Thyroid gland (tissue), 4 donors: ENCODE results near the gene C22orf31. TPM values are rescaled to one million over a fixed set of nuclear protein-coding genes. Genes with fewer than 3 reads are reported as not detected.

Experiments used
- DNase-seq, 2 donors: peaks; one replicate each; pipeline ENCODE4 v3.0.0-alpha.2; 2019
- H3K27ac ChIP-seq, 3 donors: fragments of 200-600 bp; sonication (generic); 1 replicate in 2 of 3; 2 replicates in 1 of 3; pipeline ENCODE4 v1.5.1; 2016 to 2019; ENCODE audit warnings: mild to moderate bottlenecking in 1 of 3, moderate library complexity in 1 of 3
- H3K27me3 ChIP-seq: fragments of 200-600 bp; sonication (generic); one replicate; pipeline ENCODE4 v1.5.1; 2019
- H3K36me3 ChIP-seq, 2 donors: fragments of 200-600 bp; sonication (generic); one replicate each; pipeline ENCODE4 v1.5.1; 2016 to 2019
- H3K4me1 ChIP-seq, 2 donors: fragments of 200-600 bp; sonication (generic); one replicate each; pipeline ENCODE4 v1.5.1; 2017 to 2019
- H3K4me3 ChIP-seq, 3 donors: fragments of 200-600 bp; sonication (generic); replicated peaks in 1 of 3; 1 replicate in 2 of 3; 2 replicates in 1 of 3; pipeline ENCODE4 v1.5.1; 2016; ENCODE audit warnings: mild to moderate bottlenecking in 1 of 3
- H3K9me3 ChIP-seq: fragments of 200-600 bp; sonication (generic); one replicate; pipeline ENCODE4 v1.5.1; 2017
- POLR2A ChIP-seq, 2 donors: fragments of 450-650 bp; IDR thresholded peaks; one replicate each; pipeline ENCODE4 v1.6.1; 2017; ENCODE audit warnings: antibody characterized with exemption in 2 of 2, mild to moderate bottlenecking in 2 of 2, moderate library complexity in 1 of 2
- WGBS, 2 donors: methylation state at CpG; one replicate each; pipeline ENCODE4 v1.1.5; 2017; 5-methylcytosine and 5-hydroxymethylcytosine counted together
- intact Hi-C: fragments of 100-400 bp; cut with DNase I; formaldehyde crosslinking; loops from one replicate; pipeline ENCODE4 v1.15.1; 2023
- total RNA-seq, 4 donors: library from RNA; depleted of rRNA; stranded (reverse); fragments of >200 nt; gene quantifications; one replicate each; pipeline ENCODE4 v1.2.3, GENCODE V29; 2016
- TF ChIP-seq, protein P1 (sequence below), 6 experiments: fragments of 200-600 bp in 3 of 6; fragments of 450-650 bp in 3 of 6; sonication (generic) in 3 of 6; IDR thresholded peaks; one replicate each; pipeline ENCODE4 v1.5.1; 2016 to 2019; ENCODE audit warnings: antibody characterized with exemption in 6 of 6, mild to moderate bottlenecking in 2 of 6, inconsistent platforms in 1 of 6, moderate library complexity in 1 of 6

C22orf31 gene
- total RNA-seq, 4 donors from 2014 or later: not detected

- no peak for DNase-seq
- no peaks in the 10 kb centered on the region for H3K27me3 ChIP-seq
- H3K4me1 ChIP-seq: peaks cover 22 to 26% of the 10 kb centered on the region in 2 donors
- intact Hi-C loops: no loop called here
- 68 to 96% methylated on average over 2 of the region's 2 CpGs for WGBS, 2 donors
- H3K4me3 ChIP-seq: no peak overlapping the region
- no peak for TF ChIP-seq POLR2A (IDR thresholded peaks at IDR 0.05)
- TF ChIP-seq, protein P1, sequence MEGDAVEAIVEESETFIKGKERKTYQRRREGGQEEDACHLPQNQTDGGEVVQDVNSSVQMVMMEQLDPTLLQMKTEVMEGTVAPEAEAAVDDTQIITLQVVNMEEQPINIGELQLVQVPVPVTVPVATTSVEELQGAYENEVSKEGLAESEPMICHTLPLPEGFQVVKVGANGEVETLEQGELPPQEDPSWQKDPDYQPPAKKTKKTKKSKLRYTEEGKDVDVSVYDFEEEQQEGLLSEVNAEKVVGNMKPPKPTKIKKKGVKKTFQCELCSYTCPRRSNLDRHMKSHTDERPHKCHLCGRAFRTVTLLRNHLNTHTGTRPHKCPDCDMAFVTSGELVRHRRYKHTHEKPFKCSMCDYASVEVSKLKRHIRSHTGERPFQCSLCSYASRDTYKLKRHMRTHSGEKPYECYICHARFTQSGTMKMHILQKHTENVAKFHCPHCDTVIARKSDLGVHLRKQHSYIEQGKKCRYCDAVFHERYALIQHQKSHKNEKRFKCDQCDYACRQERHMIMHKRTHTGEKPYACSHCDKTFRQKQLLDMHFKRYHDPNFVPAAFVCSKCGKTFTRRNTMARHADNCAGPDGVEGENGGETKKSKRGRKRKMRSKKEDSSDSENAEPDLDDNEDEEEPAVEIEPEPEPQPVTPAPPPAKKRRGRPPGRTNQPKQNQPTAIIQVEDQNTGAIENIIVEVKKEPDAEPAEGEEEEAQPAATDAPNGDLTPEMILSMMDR (IDR thresholded peaks at IDR 0.05): no peak
- no peaks in the 10 kb centered on the region for H3K9me3 ChIP-seq
- H3K27ac ChIP-seq: no peak overlapping the region
- H3K36me3 ChIP-seq: no peaks in the 10 kb centered on the region
Observed at GRCh38 chr22:29095459-29095858, 33.8 kb upstream of the C22orf31 start.

DNA sequence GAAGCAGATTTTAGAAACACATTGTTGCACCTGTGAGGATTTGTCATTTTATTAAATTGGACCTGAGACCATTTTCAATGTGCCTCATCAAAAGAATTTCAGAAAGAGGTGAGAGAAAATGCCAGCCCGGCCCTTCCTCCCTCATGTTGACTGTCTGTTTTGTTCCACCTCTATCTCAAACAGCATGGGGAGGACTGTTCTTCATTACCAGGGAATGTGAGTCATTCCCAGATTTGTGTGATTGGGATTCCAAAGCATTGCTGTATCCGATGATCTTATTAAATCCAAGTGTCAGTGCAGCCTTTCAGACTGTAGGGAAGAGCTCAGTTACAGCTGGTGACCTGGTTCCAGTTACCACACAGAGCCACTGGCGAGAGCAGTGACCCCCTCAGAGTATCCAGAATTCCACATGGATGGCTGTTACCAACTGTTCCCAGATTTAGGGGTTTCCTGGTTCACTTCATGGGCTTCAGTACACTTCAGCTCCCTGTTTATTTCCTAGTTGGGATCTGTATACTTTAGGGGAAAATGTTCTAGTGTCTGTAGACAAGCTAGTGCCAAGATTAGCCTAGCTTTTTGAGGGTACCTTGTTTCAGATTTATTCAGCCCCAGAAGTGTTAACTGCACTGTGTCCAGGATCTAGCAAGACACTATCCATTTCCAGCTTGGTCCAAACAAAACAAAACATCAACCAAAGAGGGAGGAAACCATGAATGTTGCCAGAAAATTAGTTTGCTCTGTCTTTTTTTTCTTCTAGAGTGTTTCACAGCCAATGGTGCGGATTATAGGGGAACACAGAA lies 32.1 kb upstream of the C22orf31 start:
- H3K36me3 ChIP-seq: no peaks in the 10 kb centered on the region
- no peaks in the 10 kb centered on the region for H3K9me3 ChIP-seq
- H3K27ac ChIP-seq: peak overlapping the region; percentile 7 to 53 (median 19)
- DNase-seq: peak in 1 of 2 donors; percentile 21
- intact Hi-C loops: no loop called here
- TF ChIP-seq, protein P1 (IDR thresholded peaks at IDR 0.05): no peak
- TF ChIP-seq POLR2A (IDR thresholded peaks at IDR 0.05): no peak
- no peak overlapping the region for H3K4me3 ChIP-seq
- WGBS, 2 donors: 55 to 64% methylated on average over 4 of the region's 4 CpGs
- H3K27me3 ChIP-seq: no peaks in the 10 kb centered on the region
- H3K4me1 ChIP-seq: peaks cover 25 to 26% of the 10 kb centered on the region in 2 donors

DNA sequence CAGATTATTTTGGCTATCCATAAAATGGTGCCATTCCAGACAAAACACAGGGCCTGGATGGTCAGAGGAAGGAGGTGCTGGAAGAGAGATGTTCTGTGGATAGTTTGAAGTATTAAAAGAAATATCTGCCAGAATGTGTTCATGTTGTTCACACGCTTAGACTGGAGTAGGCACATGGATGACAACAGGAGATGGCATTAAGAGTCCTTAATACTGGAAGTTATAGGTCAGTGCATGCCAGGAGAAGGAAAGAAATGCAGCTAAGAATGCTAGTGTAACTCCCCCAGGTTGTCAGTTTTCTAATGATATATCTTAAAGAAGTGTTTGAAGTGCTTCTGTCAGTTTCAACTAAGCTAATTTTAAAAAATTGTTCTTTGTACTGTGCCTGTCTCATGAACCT lies 31.4 kb upstream of the C22orf31 start:
- Histone ChIP-seq H3K9me3 (no peaks in the 10 kb centered on the region), H3K36me3 (no peaks in the 10 kb centered on the region), H3K27me3 (no peaks in the 10 kb centered on the region), H3K4me1 (peaks cover 25 to 26% of the 10 kb centered on the region in 2 donors), H3K4me3 (no peak overlapping the region), H3K27ac (peak overlapping the region in 1 of 3 donors; percentile 53)
- no peak for TF ChIP-seq POLR2A (IDR thresholded peaks at IDR 0.05)
- TF ChIP-seq, protein P1 (IDR thresholded peaks at IDR 0.05): no peak
- no peak for DNase-seq
- intact Hi-C loops: no loop called here
- 89 to 91% methylated on average over 1 of the region's 1 CpG for WGBS, 2 donors

DNA sequence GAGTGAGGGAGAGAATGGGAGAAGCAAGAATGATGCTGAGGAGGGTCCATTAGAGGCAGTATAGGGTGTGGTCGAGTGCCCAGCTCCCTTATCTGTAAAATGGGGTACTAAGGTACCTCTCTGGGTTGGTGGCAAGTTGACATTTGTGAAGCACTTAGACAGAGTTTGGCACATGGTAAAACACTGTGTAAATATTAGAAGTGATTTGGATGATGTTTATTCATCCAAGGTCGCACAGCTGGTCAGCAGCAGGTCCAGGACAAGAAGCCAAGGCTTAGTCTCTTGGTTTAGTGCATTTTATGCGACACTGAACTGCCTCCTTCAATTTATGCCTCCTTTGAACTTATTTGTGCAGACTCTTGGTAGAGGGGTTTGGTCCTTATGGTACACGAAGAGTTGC lies 30.6 kb upstream of the C22orf31 start:
- Histone ChIP-seq H3K36me3 (no peaks in the 10 kb centered on the region), H3K27me3 (no peaks in the 10 kb centered on the region), H3K27ac (no peak overlapping the region), H3K4me1 (peaks cover 25 to 26% of the 10 kb centered on the region in 2 donors), H3K4me3 (no peak overlapping the region), H3K9me3 (no peaks in the 10 kb centered on the region)
- 83 to 87% methylated on average over 4 of the region's 4 CpGs for WGBS, 2 donors
- DNase-seq: no peak
- TF ChIP-seq POLR2A (IDR thresholded peaks at IDR 0.05): no peak
- TF ChIP-seq, protein P1 (IDR thresholded peaks at IDR 0.05): no peak
- intact Hi-C loops: no loop called here

- Histone ChIP-seq H3K4me3 (no peak overlapping the region), H3K9me3 (no peaks in the 10 kb centered on the region), H3K27me3 (no peaks in the 10 kb centered on the region), H3K36me3 (no peaks in the 10 kb centered on the region), H3K27ac (no peak overlapping the region), H3K4me1 (peaks cover 23 to 25% of the 10 kb centered on the region in 2 donors)
- intact Hi-C loops: no loop called here
- 82% methylated on average over 3 of the region's 3 CpGs for WGBS, 2 donors
- DNase-seq: no peak
- TF ChIP-seq, protein P1 (IDR thresholded peaks at IDR 0.05): no peak
- TF ChIP-seq POLR2A (IDR thresholded peaks at IDR 0.05): no peak
Observed at GRCh38 chr22:29090039-29090438, 28.4 kb upstream of the C22orf31 start.
